ENCODE results near the gene ANKK1.

GRCh38 chr11:113408887-113409286, 21.3 kb downstream of the ANKK1 start:
- no peak for TF ChIP-seq POLR2A (IDR thresholded peaks at IDR 0.05; ENCODE audit: extremely low read depth, insufficient read length)
- no peak for TF ChIP-seq CTCF (IDR thresholded peaks at IDR 0.05; ENCODE audit: low read depth, low read length)
- no peak for TF ChIP-seq MYC (IDR thresholded peaks at IDR 0.05; ENCODE audit: low read depth, low read length)
- TF ChIP-seq, protein P1, sequence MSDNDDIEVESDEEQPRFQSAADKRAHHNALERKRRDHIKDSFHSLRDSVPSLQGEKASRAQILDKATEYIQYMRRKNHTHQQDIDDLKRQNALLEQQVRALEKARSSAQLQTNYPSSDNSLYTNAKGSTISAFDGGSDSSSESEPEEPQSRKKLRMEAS (IDR thresholded peaks at IDR 0.05; ENCODE audit: low read depth, low read length): no peak

Data from NB4 (cell line).